ENCODE measurements around the gene GCC1. TPM values are rescaled to one million over a fixed set of nuclear protein-coding genes. Genes with fewer than 3 reads are reported as not detected.

The GCC1 gene
- total RNA-seq, 4 donors from 2014 or later: 13.5 to 17.3 (median 14.9) TPM

GRCh38 chr7:127591189-127591588 lies 5.8 kb upstream of the GCC1 start:
- intact Hi-C loops (cut with DNase I): loop anchor here (10.0 kb wide), 1 partner anchor 54 kb away; no protein-coding TSS in a partner anchor
- no peak for DNase-seq
- Histone ChIP-seq H3K27me3 (no peaks in the 10 kb centered on the region), H3K27ac (no peak overlapping the region), H3K4me1 (peaks cover 9 to 27% (median 13%) of the 10 kb centered on the region in 3 donors), H3K9me3 (no peaks in the 10 kb centered on the region), H3K36me3 (peaks cover 10 to 35% (median 11%) of the 10 kb centered on the region in 3 donors), H3K4me3 (no peak overlapping the region)
- WGBS, 2 donors: 98% methylated on average over 5 of the region's 7 CpGs; no CpG with 5 or more reads in 1 of the 2 donors
- no peak for TF ChIP-seq POLR2A (IDR thresholded peaks at IDR 0.05)
- no peak for TF ChIP-seq CTCF (IDR thresholded peaks at IDR 0.05)

GRCh38 chr7:127589896-127590295 lies 4.5 kb upstream of the GCC1 start:
- Histone ChIP-seq H3K4me3 (no peak overlapping the region), H3K4me1 (peaks cover 9 to 37% (median 13%) of the 10 kb centered on the region in 3 donors), H3K36me3 (peaks cover 10 to 35% (median 11%) of the 10 kb centered on the region in 3 donors), H3K9me3 (no peaks in the 10 kb centered on the region), H3K27ac (no peak overlapping the region), H3K27me3 (no peaks in the 10 kb centered on the region)
- WGBS, 2 donors: 73 to 90% methylated on average over 3 of the region's 3 CpGs
- no peak for TF ChIP-seq POLR2A (IDR thresholded peaks at IDR 0.05)
- TF ChIP-seq CTCF (IDR thresholded peaks at IDR 0.05): no peak
- intact Hi-C loops (cut with DNase I): loop anchor here (10.0 kb wide), 1 partner anchor 55 kb away; no protein-coding TSS in a partner anchor
- DNase-seq: no peak

- 20 to 33% methylated on average over 4 to 8 of the region's 43 CpGs for WGBS, 2 donors
- peak overlapping the region; percentile 91 to 96 (median 95) for H3K27ac ChIP-seq
- TF ChIP-seq CTCF (IDR thresholded peaks at IDR 0.05): peak in 2 of 6 experiments; percentile 13 to 16
- no peak for TF ChIP-seq POLR2A (IDR thresholded peaks at IDR 0.05)
- no peak for DNase-seq
- intact Hi-C loops (cut with DNase I): no loop called here
- H3K36me3 ChIP-seq: peaks cover 10 to 35% (median 11%) of the 10 kb centered on the region in 3 donors
- H3K9me3 ChIP-seq: no peaks in the 10 kb centered on the region
- H3K27me3 ChIP-seq: no peaks in the 10 kb centered on the region
- peaks cover 18 to 47% (median 23%) of the 10 kb centered on the region in 3 donors for H3K4me1 ChIP-seq
- peak overlapping the region; percentile 71 to 98 (median 92) for H3K4me3 ChIP-seq
Observed at GRCh38 chr7:127588697-127589482, 3.5 kb upstream of the GCC1 start.

GRCh38 chr7:127588019-127588696 lies 2.8 kb upstream of the GCC1 start, which contains the start of gene ARF5:
ARF5 (plus strand) TSS chr7:127588411; CDS start chr7:127588499, 88 bp downstream.
- H3K36me3 ChIP-seq: peaks cover 10 to 38% (median 11%) of the 10 kb centered on the region in 3 donors
- H3K9me3 ChIP-seq: no peaks in the 10 kb centered on the region
- H3K4me1 ChIP-seq: peaks cover 24 to 55% (median 26%) of the 10 kb centered on the region in 3 donors
- intact Hi-C loops (cut with DNase I): no loop called here
- peak within 1 kb of the TSS; percentile 91 to 96 (median 95) for H3K27ac ChIP-seq
- peak; percentile 18 for DNase-seq
- H3K27me3 ChIP-seq: no peaks in the 10 kb centered on the region
- H3K4me3 ChIP-seq: peak within 1 kb of the TSS; percentile 71 to 98 (median 92)
- 0% methylated on average over 12 of the region's 77 CpGs; no CpG with 5 or more reads in 1 of the 2 donors for WGBS, 2 donors
- TF ChIP-seq CTCF (IDR thresholded peaks at IDR 0.05): no peak
- TF ChIP-seq POLR2A (IDR thresholded peaks at IDR 0.05): peak in 2 of 4 donors; percentile 25 to 72

Data from esophagus squamous epithelium (tissue), 5 donors.